Measurements from ENCODE around the gene PSMD4.

Gene PSMD4

GRCh38 chr1:151277249-151277648 lies 22.7 kb downstream of the PSMD4 start:
- H3K27ac ChIP-seq (ENCODE audit: low read length): no peak overlapping the region
- H3K4me1 ChIP-seq (ENCODE audit: insufficient read depth, low read length): no peaks in the 10 kb centered on the region
- no peaks in the 10 kb centered on the region for H3K36me3 ChIP-seq (ENCODE audit: insufficient read depth, low read depth, low read length)
- H3K9me3 ChIP-seq (ENCODE audit: insufficient read depth, low read depth, low read length): no peaks in the 10 kb centered on the region
- H3K4me3 ChIP-seq (ENCODE audit: low read length): no peak overlapping the region
- no peaks in the 10 kb centered on the region for H3K27me3 ChIP-seq (ENCODE audit: insufficient read depth, low read length)
- no peak overlapping the region for H3K9ac ChIP-seq (ENCODE audit: low read depth, low read length)

GRCh38 chr1:151281225-151281968 lies 26.9 kb downstream of the PSMD4 start:
- Histone ChIP-seq H3K4me3 (ENCODE audit: low read length) (peak overlapping the region; percentile 86), H3K27me3 (ENCODE audit: insufficient read depth, low read length) (no peaks in the 10 kb centered on the region), H3K9me3 (ENCODE audit: insufficient read depth, low read depth, low read length) (no peaks in the 10 kb centered on the region), H3K4me1 (ENCODE audit: insufficient read depth, low read length) (peaks cover 5% of the 10 kb centered on the region; the same call in 1 of the 2 replicates), H3K36me3 (ENCODE audit: insufficient read depth, low read depth, low read length) (peaks cover 19% of the 10 kb centered on the region), H3K27ac (ENCODE audit: low read length) (peak overlapping the region; percentile 99), H3K9ac (ENCODE audit: low read depth, low read length) (peak overlapping the region; percentile 95)

GRCh38 chr1:151281969-151282882 lies 27.7 kb downstream of the PSMD4 start, which contains the start of gene ZNF687:
ZNF687 (plus strand) TSS chr1:151282299; CDS start chr1:151286292, 3,993 bp downstream.
- H3K4me3 ChIP-seq (ENCODE audit: low read length): peak within 1 kb of the TSS; percentile 86
- peak within 1 kb of the TSS; percentile 95 for H3K9ac ChIP-seq (ENCODE audit: low read depth, low read length)
- H3K4me1 ChIP-seq (ENCODE audit: insufficient read depth, low read length): peaks cover 5% of the 10 kb centered on the region; the same call in 1 of the 2 replicates
- no peaks in the 10 kb centered on the region for H3K9me3 ChIP-seq (ENCODE audit: insufficient read depth, low read depth, low read length)
- peak within 1 kb of the TSS; percentile 99 for H3K27ac ChIP-seq (ENCODE audit: low read length)
- H3K36me3 ChIP-seq (ENCODE audit: insufficient read depth, low read depth, low read length): peaks cover 27% of the 10 kb centered on the region
- H3K27me3 ChIP-seq (ENCODE audit: insufficient read depth, low read length): no peaks in the 10 kb centered on the region

GRCh38 chr1:151282883-151283725 lies 28.6 kb downstream of the PSMD4 start:
- peak overlapping the region; percentile 86 for H3K4me3 ChIP-seq (ENCODE audit: low read length)
- H3K4me1 ChIP-seq (ENCODE audit: insufficient read depth, low read length): peaks cover 5% of the 10 kb centered on the region; the same call in 1 of the 2 replicates
- H3K27ac ChIP-seq (ENCODE audit: low read length): peak overlapping the region; percentile 71
- no peaks in the 10 kb centered on the region for H3K27me3 ChIP-seq (ENCODE audit: insufficient read depth, low read length)
- peak overlapping the region; percentile 95; the same call in 1 of the 2 replicates for H3K9ac ChIP-seq (ENCODE audit: low read depth, low read length)
- no peaks in the 10 kb centered on the region for H3K9me3 ChIP-seq (ENCODE audit: insufficient read depth, low read depth, low read length)
- peaks cover 36% of the 10 kb centered on the region for H3K36me3 ChIP-seq (ENCODE audit: insufficient read depth, low read depth, low read length)

DNA sequence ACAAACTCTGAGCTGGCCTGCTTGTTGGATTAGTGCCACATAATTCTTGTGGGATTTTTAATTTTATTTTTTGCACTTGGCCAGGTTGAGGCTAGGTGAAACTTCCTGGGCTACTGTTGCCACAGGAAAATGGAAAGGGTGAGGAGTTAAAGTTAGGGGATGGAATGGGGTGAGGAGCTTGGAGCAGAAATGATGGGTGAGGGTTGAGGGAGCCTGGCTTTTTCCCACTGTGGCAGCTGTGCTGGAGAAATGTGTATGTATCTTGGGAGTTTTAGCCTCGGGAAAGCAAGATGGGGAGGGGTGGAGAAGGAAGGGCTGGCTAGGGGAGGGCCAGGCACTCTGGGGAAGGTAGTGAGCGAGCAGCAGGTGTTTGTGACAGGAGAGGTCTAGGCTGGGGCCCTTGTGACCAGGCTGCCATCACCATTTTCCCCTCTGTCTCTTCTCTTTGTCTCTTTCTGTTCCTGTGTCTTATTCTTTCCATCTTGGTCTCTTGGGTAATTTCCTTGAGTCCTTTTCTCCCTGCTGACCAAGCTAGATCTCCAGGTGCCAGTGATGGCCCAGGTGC lies 29.6 kb downstream of the PSMD4 start:
- H3K27ac ChIP-seq (ENCODE audit: low read length): no peak overlapping the region
- H3K9me3 ChIP-seq (ENCODE audit: insufficient read depth, low read depth, low read length): no peaks in the 10 kb centered on the region
- peak overlapping the region; percentile 47; the same call in 1 of the 2 replicates for H3K9ac ChIP-seq (ENCODE audit: low read depth, low read length)
- peaks cover 5% of the 10 kb centered on the region; the same call in 1 of the 2 replicates for H3K4me1 ChIP-seq (ENCODE audit: insufficient read depth, low read length)
- no peaks in the 10 kb centered on the region for H3K27me3 ChIP-seq (ENCODE audit: insufficient read depth, low read length)
- H3K4me3 ChIP-seq (ENCODE audit: low read length): peak overlapping the region; percentile 86; the same call in 1 of the 2 replicates
- H3K36me3 ChIP-seq (ENCODE audit: insufficient read depth, low read depth, low read length): peaks cover 46% of the 10 kb centered on the region

GRCh38 chr1:151286619-151287340 lies 32.2 kb downstream of the PSMD4 start:
- Histone ChIP-seq H3K4me1 (ENCODE audit: insufficient read depth, low read length) (peaks cover 5% of the 10 kb centered on the region; the same call in 1 of the 2 replicates), H3K36me3 (ENCODE audit: insufficient read depth, low read depth, low read length) (peaks cover 70% of the 10 kb centered on the region), H3K9me3 (ENCODE audit: insufficient read depth, low read depth, low read length) (no peaks in the 10 kb centered on the region), H3K27me3 (ENCODE audit: insufficient read depth, low read length) (no peaks in the 10 kb centered on the region), H3K27ac (ENCODE audit: low read length) (no peak overlapping the region), H3K4me3 (ENCODE audit: low read length) (no peak overlapping the region), H3K9ac (ENCODE audit: low read depth, low read length) (no peak overlapping the region)

- H3K36me3 ChIP-seq (ENCODE audit: insufficient read depth, low read depth, low read length): peaks cover 75% of the 10 kb centered on the region
- no peak overlapping the region for H3K4me3 ChIP-seq (ENCODE audit: low read length)
Observed at GRCh38 chr1:151287341-151287699, 32.8 kb downstream of the PSMD4 start.

DNA sequence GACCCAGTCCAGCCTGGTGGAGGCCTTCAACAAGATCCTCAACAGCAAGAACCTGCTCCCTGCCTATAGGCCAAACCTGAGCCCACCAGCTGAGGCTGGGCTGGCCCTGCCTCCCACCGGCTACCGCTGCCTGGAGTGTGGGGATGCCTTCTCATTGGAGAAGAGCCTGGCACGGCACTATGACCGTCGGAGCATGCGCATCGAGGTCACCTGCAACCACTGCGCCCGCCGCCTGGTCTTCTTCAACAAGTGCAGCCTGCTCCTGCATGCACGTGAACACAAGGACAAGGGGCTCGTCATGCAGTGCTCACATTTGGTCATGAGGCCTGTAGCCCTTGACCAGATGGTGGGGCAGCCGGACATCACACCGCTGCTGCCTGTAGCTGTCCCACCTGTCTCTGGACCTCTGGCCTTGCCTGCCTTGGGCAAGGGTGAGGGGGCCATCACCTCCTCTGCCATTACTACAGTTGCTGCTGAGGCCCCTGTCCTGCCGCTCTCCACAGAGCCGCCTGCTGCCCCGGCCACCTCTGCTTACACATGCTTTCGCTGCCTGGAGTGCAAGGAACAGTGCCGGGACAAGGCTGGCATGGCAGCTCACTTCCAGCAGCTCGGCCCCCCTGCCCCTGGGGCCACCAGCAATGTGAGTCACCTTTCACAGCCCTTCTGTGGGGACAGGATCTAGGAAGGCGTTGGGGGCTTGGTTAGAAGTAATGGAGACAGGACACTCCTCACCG lies 33.4 kb downstream of the PSMD4 start:
- Histone ChIP-seq H3K9me3 (ENCODE audit: insufficient read depth, low read depth, low read length) (no peaks in the 10 kb centered on the region), H3K36me3 (ENCODE audit: insufficient read depth, low read depth, low read length) (peaks cover 81% of the 10 kb centered on the region)

More at GRCh38 chr1:151287341-151287699, 32.8 kb downstream of the PSMD4 start:
- Histone ChIP-seq H3K9me3 (ENCODE audit: insufficient read depth, low read depth, low read length) (no peaks in the 10 kb centered on the region), H3K4me1 (ENCODE audit: insufficient read depth, low read length) (peaks cover 5% of the 10 kb centered on the region; the same call in 1 of the 2 replicates), H3K9ac (ENCODE audit: low read depth, low read length) (no peak overlapping the region), H3K27ac (ENCODE audit: low read length) (no peak overlapping the region), H3K27me3 (ENCODE audit: insufficient read depth, low read length) (no peaks in the 10 kb centered on the region)

DNA sequence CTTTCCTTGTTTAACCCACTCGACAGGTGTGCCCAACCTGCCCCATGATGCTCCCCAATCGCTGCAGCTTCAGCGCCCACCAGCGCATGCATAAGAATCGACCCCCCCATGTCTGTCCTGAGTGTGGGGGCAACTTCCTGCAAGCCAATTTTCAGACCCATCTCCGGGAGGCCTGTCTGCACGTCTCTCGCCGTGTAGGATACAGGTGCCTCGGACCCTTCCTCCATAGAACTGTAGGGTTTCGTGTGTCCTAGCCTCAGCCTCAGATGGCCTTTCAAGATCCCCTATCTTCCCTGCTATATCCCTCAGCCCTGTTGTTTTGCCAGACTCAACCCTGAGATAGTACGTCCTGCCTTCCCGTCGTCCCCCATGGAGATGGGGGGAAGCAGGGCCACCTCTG lies 34.0 kb downstream of the PSMD4 start:
- H3K4me3 ChIP-seq (ENCODE audit: low read length): no peak overlapping the region
- H3K27me3 ChIP-seq (ENCODE audit: insufficient read depth, low read length): no peaks in the 10 kb centered on the region
- no peak overlapping the region for H3K9ac ChIP-seq (ENCODE audit: low read depth, low read length)
- peaks cover 4% of the 10 kb centered on the region; the same call in 1 of the 2 replicates for H3K4me1 ChIP-seq (ENCODE audit: insufficient read depth, low read length)
- peaks cover 87% of the 10 kb centered on the region for H3K36me3 ChIP-seq (ENCODE audit: insufficient read depth, low read depth, low read length)
- H3K27ac ChIP-seq (ENCODE audit: low read length): no peak overlapping the region
- no peaks in the 10 kb centered on the region for H3K9me3 ChIP-seq (ENCODE audit: insufficient read depth, low read depth, low read length)

More for the DNA sequence above, 33.4 kb downstream of the PSMD4 start:
- H3K4me1 ChIP-seq (ENCODE audit: insufficient read depth, low read length): peaks cover 5% of the 10 kb centered on the region; the same call in 1 of the 2 replicates
- no peaks in the 10 kb centered on the region for H3K27me3 ChIP-seq (ENCODE audit: insufficient read depth, low read length)
- H3K4me3 ChIP-seq (ENCODE audit: low read length): no peak overlapping the region
- no peak overlapping the region for H3K27ac ChIP-seq (ENCODE audit: low read length)
- H3K9ac ChIP-seq (ENCODE audit: low read depth, low read length): no peak overlapping the region
